ENCODE data around the gene GALK2.

Gene GALK2

GRCh38 chr15:49163678-49164077 lies 6.4 kb upstream of the GALK2 start:
- no peak for TF ChIP-seq EZH2phosphoT487 (conservative IDR thresholded peaks at IDR 0.05; ENCODE audit: low read length)
- TF ChIP-seq, protein P1, sequence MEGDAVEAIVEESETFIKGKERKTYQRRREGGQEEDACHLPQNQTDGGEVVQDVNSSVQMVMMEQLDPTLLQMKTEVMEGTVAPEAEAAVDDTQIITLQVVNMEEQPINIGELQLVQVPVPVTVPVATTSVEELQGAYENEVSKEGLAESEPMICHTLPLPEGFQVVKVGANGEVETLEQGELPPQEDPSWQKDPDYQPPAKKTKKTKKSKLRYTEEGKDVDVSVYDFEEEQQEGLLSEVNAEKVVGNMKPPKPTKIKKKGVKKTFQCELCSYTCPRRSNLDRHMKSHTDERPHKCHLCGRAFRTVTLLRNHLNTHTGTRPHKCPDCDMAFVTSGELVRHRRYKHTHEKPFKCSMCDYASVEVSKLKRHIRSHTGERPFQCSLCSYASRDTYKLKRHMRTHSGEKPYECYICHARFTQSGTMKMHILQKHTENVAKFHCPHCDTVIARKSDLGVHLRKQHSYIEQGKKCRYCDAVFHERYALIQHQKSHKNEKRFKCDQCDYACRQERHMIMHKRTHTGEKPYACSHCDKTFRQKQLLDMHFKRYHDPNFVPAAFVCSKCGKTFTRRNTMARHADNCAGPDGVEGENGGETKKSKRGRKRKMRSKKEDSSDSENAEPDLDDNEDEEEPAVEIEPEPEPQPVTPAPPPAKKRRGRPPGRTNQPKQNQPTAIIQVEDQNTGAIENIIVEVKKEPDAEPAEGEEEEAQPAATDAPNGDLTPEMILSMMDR (IDR thresholded peaks at IDR 0.05; ENCODE audit: insufficient read depth, low read length, poor library complexity, severe bottlenecking) = no peak
- Histone ChIP-seq H3F3A (ENCODE audit: insufficient read depth) (no peaks in the 10 kb centered on the region), H4K20me1 (ENCODE audit: low read depth, low read length) (no peaks in the 10 kb centered on the region), H2AFZ (ENCODE audit: low read depth, low read length, severe bottlenecking) (no peak overlapping the region), H3K9me2 (replicated peaks; ENCODE audit: insufficient read depth, low read length) (no peaks in the 10 kb centered on the region), H3K4me2 (ENCODE audit: low read depth, low read length, poor library complexity, severe bottlenecking) (no peak overlapping the region), H3K9me3 (ENCODE audit: insufficient read depth, low read length) (no peaks in the 10 kb centered on the region), H3K27me3 (ENCODE audit: low read length) (no peaks in the 10 kb centered on the region), H3K9ac (ENCODE audit: low read length) (no peak overlapping the region), H3K27ac (ENCODE audit: low read depth, low read length) (no peak overlapping the region), H3K79me2 (ENCODE audit: insufficient read depth, low read length) (0 out of 2 replicates have a peak, but pooled peaks cover 3% of the 10 kb centered on the region), H3K4me3 (ENCODE audit: insufficient read depth, low read length, poor library complexity, severe bottlenecking) (no peak overlapping the region), H3K36me3 (ENCODE audit: low read length) (no peaks in the 10 kb centered on the region)

DNA sequence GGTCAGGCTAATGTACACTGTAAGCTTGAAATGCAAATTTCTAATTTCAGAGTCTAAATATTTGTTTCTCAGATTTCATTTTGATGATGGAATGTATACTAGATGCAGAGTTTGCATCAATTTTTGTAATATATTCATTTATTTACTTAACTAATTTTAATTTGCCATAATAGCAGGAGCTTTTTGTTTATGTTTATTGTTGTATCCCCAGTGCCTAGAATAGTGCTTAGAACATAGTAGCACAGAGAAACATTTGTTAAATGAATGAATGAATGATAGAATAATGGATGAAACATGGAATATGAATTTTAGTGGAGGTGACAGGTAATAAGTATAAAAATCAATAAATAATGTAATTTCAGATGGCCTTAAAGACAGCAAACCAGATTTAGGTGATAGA lies 5.2 kb upstream of the GALK2 start:
- no peak overlapping the region for H2AFZ ChIP-seq (ENCODE audit: low read depth, low read length, severe bottlenecking)
- no peaks in the 10 kb centered on the region for H3K9me2 ChIP-seq (replicated peaks; ENCODE audit: insufficient read depth, low read length)
- H3K4me2 ChIP-seq (ENCODE audit: low read depth, low read length, poor library complexity, severe bottlenecking) = no peak overlapping the region
- H4K20me1 ChIP-seq (ENCODE audit: low read depth, low read length) = no peaks in the 10 kb centered on the region
- no peaks in the 10 kb centered on the region for H3K36me3 ChIP-seq (ENCODE audit: low read length)
- H3K4me3 ChIP-seq (ENCODE audit: insufficient read depth, low read length, poor library complexity, severe bottlenecking) = no peak overlapping the region
- no peaks in the 10 kb centered on the region for H3K27me3 ChIP-seq (ENCODE audit: low read length)
- H3K9me3 ChIP-seq (ENCODE audit: insufficient read depth, low read length) = no peaks in the 10 kb centered on the region
- no peaks in the 10 kb centered on the region for H3F3A ChIP-seq (ENCODE audit: insufficient read depth)
- no peak overlapping the region for H3K9ac ChIP-seq (ENCODE audit: low read length)
- H3K27ac ChIP-seq (ENCODE audit: low read depth, low read length) = no peak overlapping the region
- TF ChIP-seq, protein P1 (IDR thresholded peaks at IDR 0.05; ENCODE audit: insufficient read depth, low read length, poor library complexity, severe bottlenecking) = no peak
- TF ChIP-seq EZH2phosphoT487 (conservative IDR thresholded peaks at IDR 0.05; ENCODE audit: low read length) = no peak
- 0 out of 2 replicates have a peak, but pooled peaks cover 3% of the 10 kb centered on the region for H3K79me2 ChIP-seq (ENCODE audit: insufficient read depth, low read length)

DNA sequence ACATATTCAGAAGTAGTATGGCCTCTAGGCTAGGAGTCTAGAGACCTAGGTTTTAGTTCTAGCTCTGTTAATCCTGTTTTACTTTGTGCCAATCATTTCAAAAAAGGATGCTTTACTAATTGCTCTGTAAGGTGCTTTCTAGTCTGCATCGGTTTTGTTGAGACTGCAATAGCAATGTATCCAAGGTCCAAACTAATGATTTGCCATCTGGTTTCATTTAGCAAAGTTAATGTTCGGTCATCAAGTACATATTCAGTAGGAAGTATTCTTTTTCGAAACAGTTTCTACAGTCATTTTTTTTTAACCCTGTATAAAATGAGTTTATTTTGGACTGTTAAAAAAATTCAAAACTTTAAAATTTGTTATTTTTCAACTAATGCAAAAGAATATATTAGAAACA lies 2.0 kb upstream of the GALK2 start:
- Histone ChIP-seq H3K27me3 (ENCODE audit: low read length) (no peaks in the 10 kb centered on the region), H2AFZ (ENCODE audit: low read depth, low read length, severe bottlenecking) (no peak overlapping the region), H3K9ac (ENCODE audit: low read length) (no peak overlapping the region), H3K4me2 (ENCODE audit: low read depth, low read length, poor library complexity, severe bottlenecking) (no peak overlapping the region), H3F3A (ENCODE audit: insufficient read depth) (no peaks in the 10 kb centered on the region), H3K79me2 (ENCODE audit: insufficient read depth, low read length) (peaks cover 14% of the 10 kb centered on the region), H3K4me3 (ENCODE audit: insufficient read depth, low read length, poor library complexity, severe bottlenecking) (no peak overlapping the region), H3K9me3 (ENCODE audit: insufficient read depth, low read length) (no peaks in the 10 kb centered on the region), H3K27ac (ENCODE audit: low read depth, low read length) (no peak overlapping the region), H3K36me3 (ENCODE audit: low read length) (no peaks in the 10 kb centered on the region), H3K9me2 (replicated peaks; ENCODE audit: insufficient read depth, low read length) (no peaks in the 10 kb centered on the region), H4K20me1 (ENCODE audit: low read depth, low read length) (no peaks in the 10 kb centered on the region)
- TF ChIP-seq, protein P1 (IDR thresholded peaks at IDR 0.05; ENCODE audit: insufficient read depth, low read length, poor library complexity, severe bottlenecking) = no peak
- no peak for TF ChIP-seq EZH2phosphoT487 (conservative IDR thresholded peaks at IDR 0.05; ENCODE audit: low read length)
